Smooth muscle cell (in vitro differentiated cells): ENCODE results near the gene MRPL33. TPM values are rescaled to one million over a fixed set of nuclear protein-coding genes. Genes with fewer than 3 reads are reported as not detected.

Source experiments
- DNase-seq: peaks from one replicate; lab custom pipeline; 2025; ENCODE audit not compliant: unreplicated experiment; lab: John Stamatoyannopoulos, UW
- H2AFZ ChIP-seq: fragments of 200-600 bp; sonication (generic); 2 replicates; pipeline ENCODE4 v1.6.0; 2016; ENCODE audit warnings: antibody characterized with exemption, low read depth, mild to moderate bottlenecking
- H3F3A ChIP-seq: fragments of 200-600 bp; sonication (generic); 2 replicates; pipeline ENCODE4 v1.6.0; 2017; ENCODE audit warnings: antibody characterized with exemption, low read depth
- H3K27ac ChIP-seq: fragments of 200-600 bp; sonication (generic); 2 replicates; pipeline ENCODE4 v1.5.1; 2016; ENCODE audit warnings: low read depth, mild to moderate bottlenecking
- H3K27me3 ChIP-seq: fragments of 200-600 bp; sonication (generic); 2 replicates; pipeline ENCODE4 v1.6.1; 2016; ENCODE audit warnings: low read depth, mild to moderate bottlenecking
- H3K36me3 ChIP-seq: fragments of 200-600 bp; sonication (generic); 2 replicates; pipeline ENCODE4 v1.5.1; 2016; ENCODE audit warnings: low read depth
- H3K4me1 ChIP-seq: fragments of 200-600 bp; sonication (generic); 2 replicates; pipeline ENCODE4 v1.5.1; 2016; ENCODE audit warnings: low read depth
- H3K4me2 ChIP-seq: fragments of 200-600 bp; sonication (generic); 2 replicates; pipeline ENCODE4 v1.6.0; 2016; ENCODE audit warnings: mild to moderate bottlenecking
- H3K4me3 ChIP-seq: fragments of 200-600 bp; sonication (generic); 2 replicates; pipeline ENCODE4 v1.5.1; 2016; ENCODE audit warnings: mild to moderate bottlenecking
- H3K79me2 ChIP-seq: fragments of 200-600 bp; sonication (generic); 2 replicates; pipeline ENCODE4 v1.6.0; 2016; ENCODE audit warnings: low read depth, mild to moderate bottlenecking
- H3K9ac ChIP-seq: fragments of 200-600 bp; sonication (generic); 2 replicates; pipeline ENCODE4 v1.6.0; 2016; ENCODE audit warnings: low read depth
- H3K9me3 ChIP-seq: fragments of 200-600 bp; sonication (generic); replicated peaks from 2 replicates; pipeline ENCODE4 v1.5.1; 2016; ENCODE audit warnings: low read depth
- H4K20me1 ChIP-seq: fragments of 200-600 bp; sonication (generic); 2 replicates; pipeline ENCODE4 v1.6.0; 2016; ENCODE audit warnings: low read depth
- WGBS: methylation state at CpG from one replicate; pipeline ENCODE4 v1.1.7; 2016; ENCODE audit warnings: low lambda C conversion rate; 5-methylcytosine and 5-hydroxymethylcytosine counted together
- polyA plus RNA-seq: library from polyadenylated mRNA; unstranded; fragments of >200 nt; fragmentation: Nextera tagmentation; extraction: Ambion mirVana; gene quantifications from 2 replicates; pipeline ENCODE4 v1.2.1, GENCODE V29; 2016
- total RNA-seq: library from RNA; depleted of rRNA; stranded (reverse); fragments of >200 nt; gene quantifications from 2 replicates; pipeline ENCODE4 v1.2.3, GENCODE V29; 2014
- TF ChIP-seq, protein P1 (sequence below): fragments of 200-600 bp; sonication (generic); IDR thresholded peaks from 2 replicates; pipeline ENCODE4 v1.5.1; 2017; ENCODE audit warnings: borderline replicate concordance, mild to moderate bottlenecking, antibody characterized with exemption; ENCODE audit not compliant: insufficient read depth, poor library complexity, severe bottlenecking

Gene MRPL33
- total and polyA plus RNA-seq, 2 experiments from 2014 or later = 94.5 to 193 TPM

DNA sequence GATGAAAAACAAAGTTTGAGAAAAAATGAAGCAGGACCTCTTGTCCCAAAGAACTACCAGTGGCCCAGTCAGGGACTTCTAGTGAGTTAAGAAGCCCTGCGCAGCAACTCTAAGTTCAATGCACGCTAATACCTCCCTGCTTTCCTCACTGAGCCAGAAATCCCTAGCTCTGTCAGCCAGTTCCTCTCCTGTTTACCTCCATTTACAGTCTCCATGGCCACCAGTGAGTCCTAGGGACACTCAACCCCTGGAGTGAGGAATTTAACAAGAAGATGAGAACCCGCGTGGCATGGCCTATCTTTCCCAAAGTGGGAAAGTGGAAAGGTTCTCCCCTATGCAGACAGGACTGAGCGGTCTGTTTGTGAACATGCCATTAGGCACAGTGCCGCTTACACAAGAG is 31.0 kb downstream of the MRPL33 start:
- Histone ChIP-seq H3F3A (peaks cover 10% of the 10 kb centered on the region), H3K9me3 (no peaks in the 10 kb centered on the region), H3K9ac (no peak overlapping the region), H3K27me3 (no peaks in the 10 kb centered on the region), H3K4me3 (no peak overlapping the region), H3K4me2 (no peak overlapping the region), H2AFZ (no peak overlapping the region), H3K36me3 (no peaks in the 10 kb centered on the region), H4K20me1 (no peaks in the 10 kb centered on the region), H3K4me1 (no peaks in the 10 kb centered on the region), H3K27ac (no peak overlapping the region), H3K79me2 (no peaks in the 10 kb centered on the region)
- no peak for DNase-seq
- TF ChIP-seq, protein P1, sequence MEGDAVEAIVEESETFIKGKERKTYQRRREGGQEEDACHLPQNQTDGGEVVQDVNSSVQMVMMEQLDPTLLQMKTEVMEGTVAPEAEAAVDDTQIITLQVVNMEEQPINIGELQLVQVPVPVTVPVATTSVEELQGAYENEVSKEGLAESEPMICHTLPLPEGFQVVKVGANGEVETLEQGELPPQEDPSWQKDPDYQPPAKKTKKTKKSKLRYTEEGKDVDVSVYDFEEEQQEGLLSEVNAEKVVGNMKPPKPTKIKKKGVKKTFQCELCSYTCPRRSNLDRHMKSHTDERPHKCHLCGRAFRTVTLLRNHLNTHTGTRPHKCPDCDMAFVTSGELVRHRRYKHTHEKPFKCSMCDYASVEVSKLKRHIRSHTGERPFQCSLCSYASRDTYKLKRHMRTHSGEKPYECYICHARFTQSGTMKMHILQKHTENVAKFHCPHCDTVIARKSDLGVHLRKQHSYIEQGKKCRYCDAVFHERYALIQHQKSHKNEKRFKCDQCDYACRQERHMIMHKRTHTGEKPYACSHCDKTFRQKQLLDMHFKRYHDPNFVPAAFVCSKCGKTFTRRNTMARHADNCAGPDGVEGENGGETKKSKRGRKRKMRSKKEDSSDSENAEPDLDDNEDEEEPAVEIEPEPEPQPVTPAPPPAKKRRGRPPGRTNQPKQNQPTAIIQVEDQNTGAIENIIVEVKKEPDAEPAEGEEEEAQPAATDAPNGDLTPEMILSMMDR = no peak
- WGBS = 93% methylated on average over 6 of the region's 6 CpGs

DNA sequence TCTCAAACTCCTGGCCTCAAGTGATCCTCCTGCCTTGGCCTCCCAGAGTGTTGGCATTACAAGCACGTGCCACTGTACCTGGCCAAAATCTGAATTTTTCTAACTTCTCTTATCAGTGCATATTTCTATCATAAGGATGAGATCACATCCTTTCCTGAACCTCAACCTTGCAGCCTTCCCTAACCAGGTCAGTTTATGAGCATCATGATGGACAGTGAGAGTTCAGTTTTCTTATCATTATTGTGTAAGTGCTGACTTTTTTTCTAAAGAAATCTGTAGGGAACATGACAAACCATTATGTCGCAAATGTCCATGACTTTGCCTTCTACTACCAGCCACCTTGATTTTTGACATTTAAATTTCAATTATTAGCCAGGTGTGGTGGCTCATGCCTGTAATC is 31.5 kb downstream of the MRPL33 start:
- Histone ChIP-seq H4K20me1 (no peaks in the 10 kb centered on the region), H3K9me3 (no peaks in the 10 kb centered on the region), H3K27ac (no peak overlapping the region), H3K4me1 (no peaks in the 10 kb centered on the region), H3K36me3 (no peaks in the 10 kb centered on the region), H3K9ac (no peak overlapping the region), H3K79me2 (no peaks in the 10 kb centered on the region), H3K27me3 (no peaks in the 10 kb centered on the region), H2AFZ (no peak overlapping the region), H3K4me2 (no peak overlapping the region), H3K4me3 (no peak overlapping the region), H3F3A (peaks cover 10% of the 10 kb centered on the region)
- no peak for DNase-seq
- 93% methylated on average over 2 of the region's 2 CpGs for WGBS
- TF ChIP-seq, protein P1 = no peak

DNA sequence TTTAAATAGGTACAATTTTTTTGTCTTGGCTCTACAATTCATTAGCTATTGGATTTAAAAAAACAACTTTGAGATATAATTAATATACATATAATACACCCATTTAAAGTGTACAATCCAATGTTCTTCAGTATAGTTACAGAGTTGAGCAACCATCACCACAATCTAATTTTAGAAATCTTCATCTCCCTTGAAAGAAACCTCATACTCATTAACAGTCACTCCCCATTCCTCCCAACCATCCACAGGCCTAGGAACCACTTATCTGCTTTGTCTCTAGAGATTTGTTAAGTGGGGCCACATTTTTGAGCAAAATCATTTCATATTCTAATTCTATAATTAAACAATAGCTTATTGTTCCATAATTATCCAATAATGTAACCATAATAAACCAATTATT is 32.6 kb downstream of the MRPL33 start:
- no peak overlapping the region for H3K27ac ChIP-seq

DNA sequence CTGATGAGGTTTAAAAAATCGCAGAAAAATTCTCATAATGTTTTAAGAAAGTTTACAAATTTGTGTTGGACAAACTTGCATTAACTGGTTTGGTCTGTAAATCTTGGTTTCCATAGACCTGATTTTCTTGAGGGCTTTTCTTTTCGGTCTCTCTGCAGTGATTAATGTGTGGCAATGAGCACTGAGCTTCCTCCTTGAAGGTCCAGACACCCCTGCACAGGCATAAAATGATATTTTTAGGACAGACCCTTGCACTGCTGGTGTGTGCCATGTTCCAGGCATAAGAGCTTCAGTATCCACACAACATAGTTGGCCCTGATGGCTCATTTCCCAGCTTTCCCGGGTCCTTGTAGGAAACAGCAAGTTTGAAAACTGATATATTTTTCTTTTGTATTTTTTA is 33.7 kb downstream of the MRPL33 start:
- Histone ChIP-seq H3K9me3 (no peaks in the 10 kb centered on the region), H3F3A (peaks cover 3% of the 10 kb centered on the region), H3K27me3 (no peaks in the 10 kb centered on the region), H3K4me2 (no peak overlapping the region), H3K9ac (no peak overlapping the region), H3K27ac (no peak overlapping the region), H3K36me3 (no peaks in the 10 kb centered on the region), H3K79me2 (no peaks in the 10 kb centered on the region), H3K4me1 (no peaks in the 10 kb centered on the region), H4K20me1 (no peaks in the 10 kb centered on the region), H3K4me3 (no peak overlapping the region), H2AFZ (no peak overlapping the region)
- no peak for DNase-seq
- TF ChIP-seq, protein P1 = no peak
- WGBS = 88% methylated on average over 3 of the region's 3 CpGs

More for the DNA sequence above, 32.6 kb downstream of the MRPL33 start:
- DNase-seq = no peak
- H3K79me2 ChIP-seq = no peaks in the 10 kb centered on the region
- no peak overlapping the region for H3K9ac ChIP-seq
- TF ChIP-seq, protein P1 = no peak
- H3K27me3 ChIP-seq = no peaks in the 10 kb centered on the region
- no peaks in the 10 kb centered on the region for H3K9me3 ChIP-seq
- peaks cover 10% of the 10 kb centered on the region for H3F3A ChIP-seq
- no peak overlapping the region for H3K4me3 ChIP-seq
- no peaks in the 10 kb centered on the region for H3K4me1 ChIP-seq
- H2AFZ ChIP-seq = no peak overlapping the region
- peak overlapping the region; percentile 33 for H3K4me2 ChIP-seq
- H3K36me3 ChIP-seq = no peaks in the 10 kb centered on the region
- no peaks in the 10 kb centered on the region for H4K20me1 ChIP-seq
